HepG2 (cell line): Measurements from ENCODE around the gene CCND1. TPM values are rescaled to one million over a fixed set of nuclear protein-coding genes. Genes with fewer than 3 reads are reported as not detected.

ENCODE experiments used
- AHR ChIP-seq: IDR thresholded peaks from 2 replicates; pipeline ENCODE4 v1.6.1; 2018; ENCODE audit warnings: missing genetic modification reagents, missing compliant biosample characterization
- ATF3 ChIP-seq: sonication (generic); formaldehyde crosslinking; IDR thresholded peaks from 2 replicates; pipeline ENCODE4 v1.4.0; 2020; ENCODE audit warnings: missing genetic modification reagents
- CREM ChIP-seq, 2 experiments: sonication (generic) in 1 of 2; formaldehyde crosslinking in 1 of 2; IDR thresholded peaks; 2 replicates each; pipeline versions ENCODE4 v1.4.0 to v1.6.1; 2016 to 2020; ENCODE audit warnings: antibody characterized with exemption in 1 of 2, mild to moderate bottlenecking in 1 of 2, missing genetic modification reagents in 1 of 2
- DRAP1 ChIP-seq: IDR thresholded peaks from 2 replicates; pipeline ENCODE4 v1.6.1; 2016; ENCODE audit warnings: missing genetic modification reagents, missing compliant biosample characterization
- FLYWCH1 ChIP-seq: sonication (generic); formaldehyde crosslinking; IDR thresholded peaks from 2 replicates; pipeline ENCODE4 v1.8.1; 2023; ENCODE audit warnings: mild to moderate bottlenecking, missing genetic modification reagents
- GATA4 ChIP-seq: sonication (generic); IDR thresholded peaks from 2 replicates; pipeline ENCODE4 v1.6.1; 2016; ENCODE audit warnings: antibody characterized with exemption, low read depth, borderline replicate concordance
- GMEB1 ChIP-seq: sonication (generic); formaldehyde crosslinking; IDR thresholded peaks from 2 replicates; pipeline ENCODE4 v1.5.1; 2020; ENCODE audit warnings: missing genetic modification reagents, mild to moderate bottlenecking, borderline replicate concordance
- GTF2F1 ChIP-seq: fragments of 150-350 bp; IDR thresholded peaks from 2 replicates; pipeline ENCODE4 v1.6.1; 2014; ENCODE audit warnings: low read length
- HOXA3 ChIP-seq: sonication (generic); formaldehyde crosslinking; IDR thresholded peaks from 2 replicates; pipeline ENCODE4 v1.5.0; 2020; ENCODE audit warnings: missing genetic modification reagents
- JUND ChIP-seq: sonication (generic); formaldehyde crosslinking; IDR thresholded peaks from 2 replicates; pipeline ENCODE4 v1.8.0; 2022; ENCODE audit warnings: mild to moderate bottlenecking, missing genetic modification reagents
- KMT2A ChIP-seq: sonication (generic); formaldehyde crosslinking; IDR thresholded peaks from 2 replicates; pipeline ENCODE4 v1.4.0; 2020; ENCODE audit warnings: missing genetic modification reagents
- MIER3 ChIP-seq: IDR thresholded peaks from 2 replicates; pipeline ENCODE4 v1.6.1; 2016; ENCODE audit warnings: missing compliant biosample characterization, borderline replicate concordance
- MXD1 ChIP-seq: sonication (generic); formaldehyde crosslinking; IDR thresholded peaks from 2 replicates; pipeline ENCODE4 v1.4.0; 2020; ENCODE audit warnings: mild to moderate bottlenecking, missing genetic modification reagents
- NR2C2 ChIP-seq: sonication (generic); formaldehyde crosslinking; IDR thresholded peaks from 2 replicates; pipeline ENCODE4 v1.4.0; 2020; ENCODE audit warnings: missing genetic modification reagents, mild to moderate bottlenecking, moderate library complexity, borderline replicate concordance
- REPIN1 ChIP-seq: sonication (generic); formaldehyde crosslinking; IDR thresholded peaks from 2 replicates; pipeline ENCODE4 v1.8.0; 2022; ENCODE audit warnings: missing genetic modification reagents, low read depth, mild to moderate bottlenecking, borderline replicate concordance
- SCMH1 ChIP-seq: sonication (generic); formaldehyde crosslinking; IDR thresholded peaks from 2 replicates; pipeline ENCODE4 v1.9.0; 2021; ENCODE audit warnings: missing genetic modification reagents, mild to moderate bottlenecking, borderline replicate concordance
- SP140L ChIP-seq: sonication (generic); formaldehyde crosslinking; IDR thresholded peaks from 2 replicates; pipeline ENCODE4 v1.4.0; 2020; ENCODE audit warnings: missing genetic modification reagents, borderline replicate concordance
- TBP ChIP-seq: sonication (generic); formaldehyde crosslinking; IDR thresholded peaks from 2 replicates; pipeline ENCODE4 v1.5.0; 2020; ENCODE audit warnings: missing genetic modification reagents
- XRCC5 ChIP-seq: fragments of 200-400 bp; formaldehyde crosslinking; optimal IDR thresholded peaks from 2 replicates; pipeline ENCODE3; 2017; ENCODE audit warnings: mild to moderate bottlenecking, low read length
- ZFP36 ChIP-seq: fragments of 150-350 bp; IDR thresholded peaks from 2 replicates; pipeline ENCODE4 v1.6.1; 2018; ENCODE audit warnings: borderline replicate concordance, low read length, low read depth; ENCODE audit not compliant: partially characterized antibody
- ZNF180 ChIP-seq: sonication (generic); formaldehyde crosslinking; IDR thresholded peaks from 2 replicates; pipeline ENCODE4 v1.4.0; 2020; ENCODE audit warnings: low read depth, missing genetic modification reagents, borderline replicate concordance
- ZNF20 ChIP-seq: sonication (generic); formaldehyde crosslinking; IDR thresholded peaks from 2 replicates; pipeline ENCODE4 v1.4.0; 2020; ENCODE audit warnings: mild to moderate bottlenecking, moderate library complexity, missing genetic modification reagents
- ZNF205 ChIP-seq: IDR thresholded peaks from 2 replicates; pipeline ENCODE4 v1.6.1; 2018; ENCODE audit warnings: missing biosample characterization, missing genetic modification reagents
- ZNF343 ChIP-seq: sonication (generic); formaldehyde crosslinking; IDR thresholded peaks from 2 replicates; pipeline ENCODE4 v1.4.0; 2020; ENCODE audit warnings: mild to moderate bottlenecking, missing genetic modification reagents
- ZNF468 ChIP-seq: sonication (generic); formaldehyde crosslinking; IDR thresholded peaks from 2 replicates; pipeline ENCODE4 v1.8.0; 2022; ENCODE audit warnings: mild to moderate bottlenecking, moderate library complexity, missing genetic modification reagents
- ZNF589 ChIP-seq: sonication (generic); formaldehyde crosslinking; conservative IDR thresholded peaks from 2 replicates; pipeline ENCODE4 v1.8.0; 2022; ENCODE audit warnings: mild to moderate bottlenecking, moderate library complexity, missing genetic modification reagents
- ZNF773 ChIP-seq: sonication (generic); formaldehyde crosslinking; IDR thresholded peaks from 2 replicates; pipeline ENCODE4 v1.4.0; 2020; ENCODE audit warnings: missing genetic modification reagents, borderline replicate concordance
- ZNF788 ChIP-seq: sonication (generic); formaldehyde crosslinking; IDR thresholded peaks from 2 replicates; pipeline ENCODE4 v1.5.0; 2020; ENCODE audit warnings: mild to moderate bottlenecking, missing genetic modification reagents, borderline replicate concordance
- polyA plus RNA-seq, 8 experiments: library from polyadenylated mRNA; depleted of rRNA in 3 of 8; stranded (reverse) in 7 of 8; unstranded in 1 of 8; fragments of >200 nt; fragmentation: Illumina TruSeq in 4 of 8; extraction: Trizol in 4 of 8; gene quantifications; 2 replicates each; pipeline versions ENCODE4 v1.2.1 to v1.2.3, GENCODE V29; 2011 to 2016; ENCODE audit warnings: low read depth in 4 of 8, missing spikeins in 1 of 8, mixed read lengths in 1 of 8; ENCODE audit not compliant: insufficient read depth in 1 of 8
- total RNA-seq, 5 experiments: library from RNA; depleted of rRNA; stranded (reverse); fragments of >200 nt; fragmentation: Illumina TruSeq; extraction: Trizol; gene quantifications; 2 replicates each; pipeline ENCODE4 v1.2.3, GENCODE V29; 2016; ENCODE audit warnings: low read depth in 1 of 5

Gene CCND1
- total and polyA plus RNA-seq, 2 of the 13 experiments (the other 11 are each of a cell fraction or from before 2014, with no cell fraction given) = 107 to 136 TPM

- peak; percentile 85; the same call in 1 of the 2 replicates for TF ChIP-seq MXD1 (CRISPR knock-in tag)
- peak; percentile 91 for TF ChIP-seq KMT2A
- TF ChIP-seq MIER3 (CRISPR knock-in tag) = peak; percentile 85; the same call in 1 of the 2 replicates
- TF ChIP-seq ATF3 = peak; percentile 29; the same call in 1 of the 2 replicates
- TF ChIP-seq DRAP1 (CRISPR knock-in tag) = peak; percentile 69
- TF ChIP-seq CREM (IDR thresholded peaks at IDR 0.05) = 0 out of 2 replicates have a peak, but pooled peaks have one; percentile 20
- no peak for TF ChIP-seq CREM (CRISPR knock-in tag; IDR thresholded peaks at IDR 0.05)
- TF ChIP-seq ZFP36 = no peak
- TF ChIP-seq GATA4 = peak; percentile 59; the same call in 1 of the 2 replicates
- TF ChIP-seq SCMH1 (CRISPR knock-in tag) = no peak
- peak; percentile 24; the same call in 1 of the 2 replicates for TF ChIP-seq JUND
- no peak for TF ChIP-seq GTF2F1
- TF ChIP-seq REPIN1 (CRISPR knock-in tag) = peak; percentile 33; the same call in 1 of the 2 replicates
- TF ChIP-seq XRCC5 = no peak
- TF ChIP-seq ZNF773 (CRISPR knock-in tag) = no peak
- TF ChIP-seq ZNF205 (CRISPR knock-in tag) = 0 out of 2 replicates have a peak, but pooled peaks have one; percentile 5
- TF ChIP-seq NR2C2 = peak; percentile 56; the same call in 1 of the 2 replicates
- TF ChIP-seq SP140L (CRISPR knock-in tag) = 0 out of 2 replicates have a peak, but pooled peaks have one; percentile 60
- TF ChIP-seq ZNF180 (CRISPR knock-in tag) = peak; percentile 10; the same call in 1 of the 2 replicates
- 0 out of 2 replicates have a peak, but pooled peaks have one; percentile 35 for TF ChIP-seq FLYWCH1
- no peak for TF ChIP-seq ZNF589 (CRISPR knock-in tag)
- TF ChIP-seq HOXA3 (CRISPR knock-in tag) = peak; percentile 78
- peak; percentile 79; the same call in 1 of the 2 replicates for TF ChIP-seq ZNF343 (CRISPR knock-in tag)
- no peak for TF ChIP-seq TBP
- TF ChIP-seq ZNF788 (CRISPR knock-in tag) = peak; percentile 79
- TF ChIP-seq GMEB1 (CRISPR knock-in tag) = peak; percentile 77; the same call in 1 of the 2 replicates
- no peak for TF ChIP-seq ZNF468 (CRISPR knock-in tag)
- no peak for TF ChIP-seq ZNF20 (CRISPR knock-in tag)
- TF ChIP-seq AHR (CRISPR knock-in tag) = peak; percentile 85; the same call in 1 of the 2 replicates
Measured at GRCh38 chr11:69674886-69675714, 34.1 kb downstream of the CCND1 start, which contains the start of gene LTO1 (continued).
